H1 (cell line): ENCODE data around the gene ACTR1B. TPM values are rescaled to one million over a fixed set of nuclear protein-coding genes. Genes with fewer than 3 reads are reported as not detected.

Source experiments
- CTCF ChIA-PET: fragments of 300-600 bp; sonication (Branson Sonifier 250); formaldehyde crosslinking; loops from one replicate; lab custom pipeline; 2021; ENCODE audit not compliant: partially characterized antibody; lab: Charles Lee
- POLR2A ChIA-PET: fragments of 300-600 bp; sonication (Branson Sonifier 250); formaldehyde crosslinking; loops from one replicate; lab custom pipeline; 2021; ENCODE audit warnings: inconsistent platforms; ENCODE audit not compliant: partially characterized antibody; lab: Charles Lee
- DNase-seq, 2 experiments: peaks; one replicate each; pipeline versions ENCODE4 v3.0.0 to v3.0.0-alpha.2; 2010 to 2022; ENCODE audit warnings: low spot score in 2 of 2, low read depth in 1 of 2, mixed read lengths in 1 of 2
- FAIRE-seq: peaks from 2 replicates; lab custom pipeline; 2011; peaks lifted over from hg19 to GRCh38; lab: Jason Lieb, UNC
- H2AFZ ChIP-seq: 2 replicates; pipeline ENCODE4 v1.8.1; 2012; ENCODE audit warnings: low read length, inconsistent platforms
- H2AK5ac ChIP-seq: 2 replicates; pipeline ENCODE4 v1.6.1; 2013; ENCODE audit warnings: low read depth, low read length
- H2BK120ac ChIP-seq: replicated peaks from 2 replicates; pipeline ENCODE3; 2013; ENCODE audit warnings: low read depth, low read length, inconsistent platforms
- H2BK12ac ChIP-seq: 2 replicates; pipeline ENCODE4 v1.6.1; 2013; ENCODE audit warnings: low read depth, low read length
- H2BK15ac ChIP-seq: 2 replicates; pipeline ENCODE4 v1.6.1; 2013; ENCODE audit warnings: low read length
- H2BK20ac ChIP-seq: 2 replicates; pipeline ENCODE4 v1.6.1; 2013; ENCODE audit warnings: low read length
- H2BK5ac ChIP-seq: 2 replicates; pipeline ENCODE4 v1.6.1; 2013; ENCODE audit warnings: low read depth, low read length
- H3K14ac ChIP-seq: 2 replicates; pipeline ENCODE4 v1.6.1; 2013; ENCODE audit warnings: inconsistent platforms; ENCODE audit not compliant: insufficient read length
- H3K18ac ChIP-seq: 2 replicates; pipeline ENCODE4 v1.6.1; 2013; ENCODE audit warnings: low read length; ENCODE audit errors: extremely low read depth
- H3K23ac ChIP-seq: 2 replicates; pipeline ENCODE4 v1.6.1; 2013; ENCODE audit warnings: inconsistent platforms; ENCODE audit not compliant: insufficient read length
- H3K23me2 ChIP-seq: 2 replicates; pipeline ENCODE4 v1.6.1; 2013; ENCODE audit warnings: low read depth, low read length
- H3K27ac ChIP-seq: 2 replicates; pipeline ENCODE4 v1.6.1; 2011; ENCODE audit warnings: low read depth, low read length, inconsistent platforms
- H3K27me3 ChIP-seq, 4 experiments: replicated peaks in 1 of 4; 1 replicate in 1 of 4; 2 replicates in 3 of 4; pipeline versions ENCODE4 v1.6.1 to v1.8.1; 2011 to 2013; ENCODE audit warnings: low read length in 3 of 4, mild to moderate bottlenecking in 3 of 4, inconsistent platforms in 2 of 4, mixed read lengths in 2 of 4, moderate library complexity in 1 of 4; ENCODE audit not compliant: control insufficient read depth in 3 of 4, insufficient read depth in 3 of 4; ENCODE audit errors: extremely low read depth in 1 of 4
- H3K36me3 ChIP-seq, 4 experiments: 2 replicates each; pipeline versions ENCODE4 v1.6.1 to v1.8.1; 2011 to 2013; ENCODE audit warnings: mild to moderate bottlenecking in 4 of 4, low read length in 3 of 4, moderate library complexity in 2 of 4, control low read depth in 1 of 4, inconsistent platforms in 1 of 4; ENCODE audit not compliant: insufficient read depth in 4 of 4, control insufficient read depth in 2 of 4
- H3K4ac ChIP-seq: replicated peaks from 2 replicates; pipeline ENCODE3; 2013; ENCODE audit warnings: low read length, low read depth, mixed read lengths, inconsistent platforms; ENCODE audit not compliant: insufficient read length
- H3K4me1 ChIP-seq, 4 experiments: replicated peaks in 1 of 4; 1 replicate in 1 of 4; 2 replicates in 3 of 4; pipeline versions ENCODE4 v1.6.1 to v1.8.1; 2011 to 2013; ENCODE audit warnings: low read length in 3 of 4, inconsistent platforms in 2 of 4, mixed read lengths in 1 of 4; ENCODE audit not compliant: insufficient read depth in 4 of 4, control insufficient read depth in 3 of 4
- H3K4me2 ChIP-seq, 2 experiments: 2 replicates each; pipeline versions ENCODE4 v1.6.1 to v1.8.1; 2011 to 2013; ENCODE audit warnings: low read depth in 2 of 2, low read length in 2 of 2, control low read depth in 1 of 2, inconsistent platforms in 1 of 2, mild to moderate bottlenecking in 1 of 2; ENCODE audit not compliant: insufficient read depth in 1 of 2
- H3K4me3 ChIP-seq, 4 experiments: fragments of 200-600, 300-600 bp in 1 of 4; sonication (generic), shearing (Covaris generic), sonication (Bioruptor Twin) in 1 of 4; 2 replicates each; pipeline versions ENCODE4 v1.5.1 to v1.8.1; 2011 to 2016; ENCODE audit warnings: low read length in 4 of 4, low read depth in 3 of 4, control low read depth in 2 of 4, inconsistent platforms in 2 of 4, mild to moderate bottlenecking in 2 of 4, mixed read lengths in 1 of 4, moderate library complexity in 1 of 4; ENCODE audit not compliant: insufficient read depth in 2 of 4; ENCODE audit errors: extremely low read depth in 1 of 4
- H3K56ac ChIP-seq: replicated peaks from 2 replicates; pipeline ENCODE3; 2013; ENCODE audit warnings: low read depth, mild to moderate bottlenecking, mixed read lengths, low read length, inconsistent platforms; ENCODE audit not compliant: insufficient read length
- H3K79me1 ChIP-seq: 2 replicates; pipeline ENCODE4 v1.6.1; 2013; ENCODE audit warnings: low read depth, low read length, control low read depth
- H3K79me2 ChIP-seq, 2 experiments: 2 replicates each; pipeline versions ENCODE4 v1.6.1 to v1.8.1; 2012 to 2013; ENCODE audit warnings: low read length in 2 of 2, mild to moderate bottlenecking in 2 of 2, inconsistent platforms in 1 of 2; ENCODE audit not compliant: insufficient read depth in 2 of 2, control insufficient read depth in 1 of 2
- H3K9ac ChIP-seq, 4 experiments: replicated peaks in 1 of 4; 1 replicate in 1 of 4; 2 replicates in 3 of 4; pipeline versions ENCODE4 v1.6.1 to v1.8.1; 2011 to 2013; ENCODE audit warnings: low read depth in 3 of 4, low read length in 3 of 4, control low read depth in 2 of 4, mild to moderate bottlenecking in 2 of 4, moderate library complexity in 2 of 4, inconsistent platforms in 1 of 4; ENCODE audit errors: extremely low read depth in 1 of 4
- H3K9me3 ChIP-seq, 2 experiments: 2 replicates each; pipeline versions ENCODE4 v1.6.1 to v1.8.1; 2012 to 2013; ENCODE audit warnings: mild to moderate bottlenecking in 2 of 2, moderate library complexity in 2 of 2, control low read depth in 1 of 2, inconsistent platforms in 1 of 2, low read depth in 1 of 2, low read length in 1 of 2, mixed read lengths in 1 of 2; ENCODE audit not compliant: insufficient read depth in 2 of 2
- H4K20me1 ChIP-seq, 2 experiments: replicated peaks in 1 of 2; 2 replicates each; pipeline versions ENCODE3 to v1.8.1; 2011 to 2013; ENCODE audit warnings: inconsistent platforms in 2 of 2, low read length in 2 of 2, mild to moderate bottlenecking in 1 of 2; ENCODE audit not compliant: insufficient read depth in 2 of 2, control insufficient read depth in 1 of 2
- H4K5ac ChIP-seq: 2 replicates; pipeline ENCODE4 v1.6.1; 2013; ENCODE audit warnings: low read length, low read depth, mixed read lengths, inconsistent platforms; ENCODE audit not compliant: insufficient read length
- H4K8ac ChIP-seq: 2 replicates; pipeline ENCODE4 v1.8.0; 2013; ENCODE audit warnings: mild to moderate bottlenecking, moderate library complexity, low read length, inconsistent platforms; ENCODE audit not compliant: insufficient read depth; ENCODE audit errors: extremely low read depth
- H4K91ac ChIP-seq: replicated peaks from 2 replicates; pipeline ENCODE3; 2013; ENCODE audit warnings: low read length, mixed read lengths, inconsistent platforms; ENCODE audit not compliant: insufficient read length
- MAX ChIP-seq: IDR thresholded peaks from 2 replicates; pipeline ENCODE4 v1.6.1; 2012; ENCODE audit warnings: inconsistent platforms
- POLR2A ChIP-seq, 2 experiments: IDR thresholded peaks; 1 replicate in 1 of 2; 2 replicates in 1 of 2; pipeline ENCODE4 v1.6.1; 2011; ENCODE audit warnings: low read depth in 2 of 2, low read length in 2 of 2, mild to moderate bottlenecking in 2 of 2; ENCODE audit errors: control extremely low read depth in 1 of 2
- POLR2AphosphoS5 ChIP-seq: IDR thresholded peaks from 2 replicates; pipeline ENCODE4 v1.6.1; 2011; ENCODE audit warnings: low read depth, low read length
- USF2 ChIP-seq: IDR thresholded peaks from 2 replicates; pipeline ENCODE4 v1.6.1; 2011; ENCODE audit warnings: low read length, improper control_type of control experiment
- WGBS, 2 experiments: shearing (Covaris generic) in 1 of 2; methylation state at CpG; one replicate each; pipeline versions ENCODE4 v1.1.6 to v1.1.7; 2013 to 2015; ENCODE audit warnings: low lambda C conversion rate in 2 of 2, mixed read lengths in 2 of 2, inconsistent platforms in 1 of 2, low coverage in 1 of 2, missing lambda C conversion rate in 1 of 2; ENCODE audit not compliant: insufficient replicate concordance in 2 of 2, insufficient coverage in 1 of 2, insufficient read length in 1 of 2; ENCODE audit errors: extremely low coverage in 1 of 2, missing lambda C conversion rate in 1 of 2; 5-methylcytosine and 5-hydroxymethylcytosine counted together
- polyA plus RNA-seq, 7 experiments: library from polyadenylated mRNA; depleted of rRNA in 3 of 7; stranded (reverse) in 5 of 7; unstranded in 2 of 7; fragments of >200 nt in 5 of 7; fragments of 200-250 nt in 2 of 7; gene quantifications; 1 replicate in 5 of 7; 2 replicates in 1 of 7; 4 replicates in 1 of 7; pipeline versions ENCODE4 v1.2.1 to v1.2.3, GENCODE V29; 2011 to 2013; ENCODE audit warnings: missing spikeins in 2 of 7, mixed read lengths in 2 of 7
- total RNA-seq: library from RNA; stranded (reverse); fragmentation: NEBNext Ultra II Directional; extraction: Animal tissue kit (Norgen Biotek cat#: 25700); gene quantifications from 2 replicates; pipeline ENCODE4 v1.2.1, GENCODE V29; 2021

ACTR1B gene
- total and polyA plus RNA-seq, 2 of the 8 experiments (the other 6 are each of a cell fraction or from before 2014, with no cell fraction given) = 40.7 to 56.0 TPM

DNA sequence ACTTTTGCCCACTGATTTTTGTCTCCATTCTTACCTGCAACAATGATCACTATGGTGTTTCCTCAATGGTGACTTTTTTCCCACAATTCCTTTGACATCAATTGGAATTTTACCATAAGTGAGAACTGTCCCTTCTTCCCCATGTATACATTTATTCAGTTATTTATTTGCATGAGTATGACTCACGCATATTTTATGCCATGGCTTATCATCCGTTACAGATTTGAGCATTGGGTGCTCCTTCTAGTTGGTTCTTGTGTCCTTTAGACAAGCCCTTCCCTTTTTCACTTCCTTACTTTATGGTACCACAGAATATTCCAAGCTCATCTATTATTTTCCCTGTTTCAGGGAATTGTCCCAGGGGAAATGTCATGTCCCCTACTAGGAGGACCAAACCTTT is 10.4 kb downstream of the ACTR1B start:
- no peak overlapping the region for H3K4me3 ChIP-seq
- H4K91ac ChIP-seq = no peak overlapping the region
- H2BK120ac ChIP-seq = no peak overlapping the region
- no peak overlapping the region for H3K23ac ChIP-seq
- H3K4me2 ChIP-seq = no peak overlapping the region
- H3K18ac ChIP-seq = no peak overlapping the region
- FAIRE-seq = no peak
- H2AFZ ChIP-seq = no peak overlapping the region
- H2BK20ac ChIP-seq = no peak overlapping the region
- 0 out of 4 replicates have a peak, but pooled peaks cover 0 to 5% of the 10 kb centered on the region in 2 experiments for H3K9me3 ChIP-seq
- no peaks in the 10 kb centered on the region for H3K79me1 ChIP-seq
- H3K14ac ChIP-seq = no peak overlapping the region
- H3K56ac ChIP-seq = no peak overlapping the region
- peaks cover 1% of the 10 kb centered on the region in 2 experiments for H4K20me1 ChIP-seq
- ChIA-PET POLR2A (interaction anchor here (8.6 kb wide), 1 partner anchor 9 kb away, joined by 102 read pairs; the partner anchor contains the start of gene ACTR1B), CTCF (interaction anchor here (2.3 to 7.0 kb wide), 2 partner anchors 9 to 43 kb away, joined by 5 to 59 read pairs; partner anchors contain the start of gene ACTR1B)
- no peak overlapping the region for H3K4ac ChIP-seq
- H4K8ac ChIP-seq = no peak overlapping the region
- no peak overlapping the region for H2BK15ac ChIP-seq
- no peaks in the 10 kb centered on the region for H3K79me2 ChIP-seq
- no peak overlapping the region for H3K27ac ChIP-seq
- no peak overlapping the region for H2BK5ac ChIP-seq
- H2AK5ac ChIP-seq = no peak overlapping the region
- no peaks in the 10 kb centered on the region for H3K23me2 ChIP-seq
- peaks cover 6 to 33% (median 8%) of the 10 kb centered on the region in 4 experiments; a peak in 7 of 8 replicates for H3K36me3 ChIP-seq
- H3K9ac ChIP-seq = no peak overlapping the region
- no peak for TF ChIP-seq MAX
- no peak for TF ChIP-seq POLR2A (IDR thresholded peaks at IDR 0.05; ENCODE audit: control extremely low read depth in 1 of 2, low read depth in 2 of 2, low read length in 2 of 2)
- no peak for TF ChIP-seq POLR2AphosphoS5
- TF ChIP-seq USF2 = no peak
- no peaks in the 10 kb centered on the region for H3K4me1 ChIP-seq
- DNase-seq = no peak
- WGBS, 2 experiments = 88% methylated on average over 2 of the region's 2 CpGs; no CpG with 5 or more reads in 1 of the 2 experiments
- H4K5ac ChIP-seq = no peak overlapping the region
- no peak overlapping the region for H2BK12ac ChIP-seq
- H3K27me3 ChIP-seq = no peaks in the 10 kb centered on the region
